RKO (cell line): ENCODE results near the gene PRKN.

Source experiments
- DNase-seq: peaks from one replicate; pipeline ENCODE4 v3.0.0-alpha.2; 2016; ENCODE audit warnings: low spot score

The PRKN gene

DNA sequence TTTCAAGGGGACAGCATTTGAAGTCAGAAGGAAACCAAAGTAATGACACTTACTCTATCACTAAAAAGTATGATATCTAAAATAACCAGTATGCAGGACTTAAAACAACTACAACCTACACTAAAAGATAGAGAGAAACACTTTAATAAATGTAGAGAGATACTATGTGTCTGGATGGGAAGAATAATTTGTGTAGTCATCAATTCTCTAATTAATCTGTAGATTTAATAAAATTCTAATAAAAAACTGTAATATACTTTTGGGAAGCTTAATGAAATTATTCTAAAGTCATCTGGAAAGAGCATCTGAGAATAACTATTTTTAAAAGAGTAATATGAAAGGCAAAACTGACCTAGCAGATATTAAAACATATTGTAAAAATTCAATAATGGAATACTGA, 52.1 kb downstream of the PRKN start:
- no peak for DNase-seq

DNA sequence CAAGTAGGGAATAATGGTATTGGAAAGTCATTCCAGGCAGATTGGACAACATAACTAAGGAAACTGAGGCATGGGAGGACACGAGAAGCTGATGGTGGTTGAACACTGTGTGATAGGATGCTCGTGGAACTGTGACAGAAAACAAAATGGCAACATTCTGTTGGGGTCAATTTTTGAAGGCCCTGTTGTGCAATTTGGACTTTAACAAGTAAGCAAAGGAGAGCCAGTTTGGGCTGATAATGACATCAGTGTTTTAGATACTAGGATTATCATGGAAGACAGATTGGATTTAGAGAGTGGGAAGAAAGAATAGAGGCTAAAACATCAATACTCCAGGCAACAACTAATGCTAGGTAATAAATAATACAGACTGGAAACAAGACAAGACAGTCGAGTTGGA, 53.1 kb downstream of the PRKN start:
- DNase-seq, result no peak

DNA sequence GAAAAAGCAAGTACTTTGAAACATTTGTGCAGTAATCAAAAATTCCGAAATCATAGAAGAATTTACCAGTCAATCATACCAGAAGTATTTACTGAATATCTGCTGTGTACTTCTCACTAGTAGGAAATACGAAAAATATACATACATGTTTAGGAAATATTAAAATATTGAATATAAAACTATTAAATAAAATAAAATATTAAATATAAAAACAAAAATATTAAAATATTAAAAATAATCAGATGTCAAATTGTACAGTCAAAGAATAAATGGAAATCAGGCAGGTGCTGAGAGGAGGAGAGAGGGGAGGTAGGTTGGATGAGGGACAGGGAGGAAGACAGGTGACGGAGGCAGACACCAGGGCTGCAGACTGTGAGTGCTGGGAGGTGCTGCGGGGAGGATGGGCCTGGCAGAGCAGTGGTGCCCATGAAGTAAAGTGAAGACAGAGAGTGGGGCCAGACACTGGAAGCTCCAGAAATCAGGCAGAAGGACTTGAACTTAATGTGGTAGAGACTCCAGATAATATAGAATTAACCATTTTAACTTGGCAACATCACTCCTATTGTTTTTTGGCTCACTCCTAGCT, 55.9 kb downstream of the PRKN start:
- no peak for DNase-seq

DNA sequence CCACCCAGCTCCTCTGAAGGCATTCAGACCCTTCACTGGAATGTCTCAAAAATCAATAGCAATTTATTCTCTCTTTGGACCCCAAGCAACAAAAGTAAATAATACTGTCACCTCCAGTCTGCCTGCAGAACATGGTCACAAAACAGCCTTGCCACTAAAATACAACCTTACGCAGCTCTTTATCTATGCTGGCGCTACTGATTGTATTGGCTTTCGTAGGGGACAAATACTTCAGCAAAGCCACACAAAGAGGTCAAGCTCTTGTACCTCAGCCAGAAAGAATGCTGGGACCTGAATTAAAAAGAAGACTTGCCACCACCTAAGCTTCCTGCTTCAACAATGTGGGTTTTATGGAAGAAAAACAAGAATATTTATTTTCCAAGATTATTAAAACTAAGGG, 57.2 kb downstream of the PRKN start:
- DNase-seq, result no peak

- no peak for DNase-seq
Observed at GRCh38 chr6:162666246-162666645, 61.3 kb downstream of the PRKN start.

DNA sequence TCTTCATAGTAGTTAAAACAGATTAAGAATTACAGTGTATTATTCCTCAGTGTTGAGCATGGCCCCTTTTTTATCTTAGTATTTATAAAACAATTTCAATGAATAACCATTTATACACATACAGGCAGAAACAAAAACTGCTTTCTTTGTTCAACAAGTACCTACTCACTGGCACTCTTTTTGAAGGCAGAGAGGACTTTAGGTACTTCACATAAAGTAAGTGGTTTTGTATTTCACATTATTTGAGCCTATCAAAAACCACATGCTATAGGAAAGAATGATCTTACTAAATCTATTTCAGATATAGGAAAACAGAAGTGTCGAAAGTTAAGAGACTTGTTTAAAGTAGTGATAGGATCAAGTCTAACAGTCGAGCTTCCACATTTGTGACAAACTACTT, 73.8 kb downstream of the PRKN start:
- DNase-seq, result no peak

- no peak for DNase-seq
Observed at GRCh38 chr6:162651505-162651904, 76.1 kb downstream of the PRKN start.

GRCh38 chr6:162649271-162649670, 78.3 kb downstream of the PRKN start:
- DNase-seq, result no peak

DNA sequence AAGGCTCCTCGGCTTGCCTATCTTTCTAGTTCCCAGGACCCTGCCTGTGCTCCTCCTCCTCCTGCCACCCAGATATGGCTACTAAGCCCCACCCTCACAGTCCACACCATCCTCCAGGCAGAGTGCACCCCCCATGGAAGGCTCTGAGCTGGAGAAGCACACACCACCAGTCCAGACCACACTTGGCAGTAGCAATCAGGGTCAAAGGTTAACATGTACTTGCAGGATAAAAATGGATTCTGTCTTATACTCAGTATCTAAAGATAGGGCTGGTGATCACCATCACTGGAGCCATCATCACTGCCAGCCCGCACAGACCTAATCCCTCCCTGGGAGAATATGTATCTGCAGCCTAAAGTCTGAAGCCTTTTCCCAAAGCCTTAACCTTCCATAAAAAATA, 83.4 kb downstream of the PRKN start:
- DNase-seq, result no peak

GRCh38 chr6:162640756-162641155, 86.8 kb downstream of the PRKN start:
- no peak for DNase-seq

GRCh38 chr6:162639951-162640350, 87.6 kb downstream of the PRKN start:
- no peak for DNase-seq

- DNase-seq, result no peak
Observed at GRCh38 chr6:162638931-162639574, 88.5 kb downstream of the PRKN start.

DNA sequence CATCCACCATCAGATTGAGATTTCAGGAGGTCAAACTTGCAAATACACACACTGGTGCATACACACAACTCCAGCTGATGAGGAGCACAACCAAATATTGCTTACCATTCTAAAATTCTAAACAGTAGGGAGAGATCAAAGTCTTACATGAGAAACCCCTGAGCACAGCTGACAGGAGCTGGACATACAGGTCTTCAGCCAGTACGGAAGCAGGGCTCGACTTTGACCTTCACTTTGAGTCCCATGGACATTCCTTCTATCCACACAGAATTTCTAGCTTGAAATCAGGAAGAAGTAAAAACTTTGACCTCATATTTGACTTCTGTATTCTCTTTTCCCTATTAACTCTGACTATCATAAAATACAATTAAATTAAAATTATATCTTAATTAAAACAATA, 90.2 kb downstream of the PRKN start:
- DNase-seq, result no peak

DNA sequence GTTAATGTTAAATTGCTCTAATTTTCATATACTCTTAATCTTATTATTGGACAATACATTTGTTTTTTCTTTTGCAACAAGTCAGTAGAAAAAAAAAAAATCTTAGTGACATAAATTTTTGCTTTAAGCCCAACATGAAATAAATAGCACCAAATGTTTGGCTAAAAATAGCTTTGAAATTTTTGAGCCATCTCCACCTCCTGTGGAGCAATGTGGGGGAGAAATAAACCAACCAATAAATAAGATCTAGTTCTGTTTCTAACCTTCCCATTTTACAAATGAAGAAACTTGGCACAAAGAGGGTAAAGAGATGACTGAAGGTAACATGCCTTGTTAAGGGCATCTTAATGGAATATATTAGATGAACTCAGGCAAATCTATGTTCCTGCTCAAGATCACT, 91.4 kb downstream of the PRKN start:
- DNase-seq, result no peak

DNA sequence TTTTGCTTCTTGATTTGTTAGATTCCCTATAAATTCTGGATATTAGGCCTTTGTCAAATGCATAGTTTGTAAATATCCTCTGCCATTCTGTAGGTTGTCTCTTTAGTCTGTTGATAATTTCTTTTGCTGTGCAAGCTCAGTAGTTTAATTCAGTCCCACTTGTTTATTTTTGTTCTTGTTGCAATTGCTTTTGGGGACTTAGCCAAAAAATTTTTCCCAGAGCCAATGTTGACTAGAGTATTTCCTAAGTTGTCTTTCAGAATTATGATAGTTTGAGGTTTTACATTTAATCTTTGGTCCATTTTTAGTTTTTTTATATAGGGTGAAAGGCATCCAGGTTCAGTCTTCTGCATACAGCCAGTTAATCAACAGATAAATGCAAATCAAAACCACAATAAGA, 96.0 kb downstream of the PRKN start:
- DNase-seq, result no peak

- no peak for DNase-seq
Observed at GRCh38 chr6:162630069-162630468, 97.5 kb downstream of the PRKN start.

DNA sequence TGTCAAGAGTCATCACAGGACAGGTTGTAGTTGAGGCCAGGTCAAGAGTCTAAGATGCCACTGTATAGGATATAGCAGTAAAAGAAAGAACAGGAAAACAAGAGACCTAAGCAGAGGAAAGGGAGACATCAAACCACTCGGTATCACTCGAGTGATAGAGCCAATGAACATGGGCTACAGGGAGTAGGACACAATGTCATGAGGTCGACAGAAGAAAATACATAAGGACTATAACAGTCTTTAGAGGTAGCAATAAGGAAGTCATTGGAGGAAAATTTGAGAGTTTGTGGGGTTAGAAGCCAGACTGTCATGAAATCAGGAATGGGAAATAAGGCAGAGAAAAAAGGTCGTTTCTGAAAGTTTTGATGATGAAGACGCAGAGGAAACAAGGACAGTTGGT, 99.7 kb downstream of the PRKN start:
- no peak for DNase-seq

DNA sequence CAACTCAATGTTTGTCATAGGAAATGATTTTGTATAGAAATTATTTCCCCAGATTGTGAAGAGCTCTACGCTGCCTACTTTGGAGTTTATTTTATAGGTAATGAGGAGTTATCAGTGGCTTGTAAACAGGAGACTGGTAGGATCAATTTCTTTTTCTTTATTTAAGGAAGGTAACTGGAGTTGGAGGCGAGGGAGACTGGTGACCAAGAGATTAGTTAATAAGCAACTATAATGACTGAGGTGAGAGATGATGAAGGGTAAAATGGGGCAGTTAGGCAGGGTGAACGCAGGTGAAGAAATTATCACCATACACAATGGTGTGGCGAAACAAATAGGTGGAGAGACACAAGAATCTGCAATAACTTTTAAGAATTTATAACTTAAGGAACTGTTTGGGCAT, 100.2 kb downstream of the PRKN start:
- DNase-seq, result no peak

- no peak for DNase-seq
Observed at GRCh38 chr6:162626869-162627268, 100.7 kb downstream of the PRKN start.

GRCh38 chr6:162625846-162626540, 101.6 kb downstream of the PRKN start:
- no peak for DNase-seq

DNA sequence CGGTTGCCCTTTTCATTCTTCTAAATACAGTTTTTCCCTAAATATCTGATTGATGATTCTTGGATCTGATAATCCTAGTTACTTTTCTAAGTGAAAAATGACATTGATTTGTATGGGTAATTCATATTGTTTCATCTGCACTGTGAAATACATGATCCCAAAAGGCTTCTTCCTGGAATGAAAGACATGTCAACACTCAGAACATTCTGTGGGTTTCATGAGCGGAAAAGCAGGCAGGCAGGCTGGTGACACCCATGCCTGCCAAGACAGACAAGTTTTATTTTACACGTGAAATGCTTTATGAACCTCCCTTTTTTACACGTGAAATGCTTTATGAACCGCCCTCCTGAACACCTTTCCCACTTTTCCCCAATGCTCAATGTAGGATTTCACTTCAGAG, 105.0 kb downstream of the PRKN start:
- no peak for DNase-seq

GRCh38 chr6:162621246-162621645, 106.3 kb downstream of the PRKN start:
- no peak for DNase-seq

- DNase-seq, result no peak
Observed at GRCh38 chr6:162620073-162620472, 107.5 kb downstream of the PRKN start.
